ENCODE results near the gene ADAMTS6.

Gene ADAMTS6

GRCh38 chr5:65292196-65292595, 189.5 kb downstream of the ADAMTS6 start:
- DNase-seq (ENCODE audit: low read depth in 2 of 3, low spot score in 1 of 3), result no peak

- no peak for DNase-seq (ENCODE audit: low read depth in 2 of 3, low spot score in 1 of 3)
These were observed 191.0 kb downstream of the ADAMTS6 start for GRCh38 chr5:65290677-65291076.

GRCh38 chr5:65288657-65289056, 193.1 kb downstream of the ADAMTS6 start:
- DNase-seq (ENCODE audit: low read depth in 2 of 3, low spot score in 1 of 3), result no peak

- no peak for DNase-seq (ENCODE audit: low read depth in 2 of 3, low spot score in 1 of 3)
These were observed 202.1 kb downstream of the ADAMTS6 start for GRCh38 chr5:65279603-65280002.

GRCh38 chr5:65276178-65276890, 205.4 kb downstream of the ADAMTS6 start:
- no peak for DNase-seq (ENCODE audit: low read depth in 2 of 3, low spot score in 1 of 3)

DNA sequence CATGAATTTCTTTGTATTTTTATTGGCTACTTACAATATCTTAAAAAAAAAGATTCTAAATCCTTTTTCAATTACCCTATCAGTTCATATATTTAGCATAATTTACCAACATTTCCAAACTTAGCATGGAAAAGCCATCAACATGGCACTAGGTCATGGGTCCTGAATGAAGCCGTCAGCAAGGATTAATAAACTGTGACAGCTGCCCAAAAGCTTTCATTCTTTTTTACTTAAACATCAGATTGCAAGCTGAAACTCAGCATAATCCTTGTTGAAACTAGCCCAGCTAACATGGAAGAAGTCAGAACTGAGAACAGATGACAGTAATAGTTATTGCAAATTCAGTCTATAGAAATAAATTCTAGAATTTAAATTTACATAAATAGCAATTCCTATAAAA, 209.8 kb downstream of the ADAMTS6 start:
- DNase-seq (ENCODE audit: low read depth in 2 of 3, low spot score in 1 of 3), result no peak

DNA sequence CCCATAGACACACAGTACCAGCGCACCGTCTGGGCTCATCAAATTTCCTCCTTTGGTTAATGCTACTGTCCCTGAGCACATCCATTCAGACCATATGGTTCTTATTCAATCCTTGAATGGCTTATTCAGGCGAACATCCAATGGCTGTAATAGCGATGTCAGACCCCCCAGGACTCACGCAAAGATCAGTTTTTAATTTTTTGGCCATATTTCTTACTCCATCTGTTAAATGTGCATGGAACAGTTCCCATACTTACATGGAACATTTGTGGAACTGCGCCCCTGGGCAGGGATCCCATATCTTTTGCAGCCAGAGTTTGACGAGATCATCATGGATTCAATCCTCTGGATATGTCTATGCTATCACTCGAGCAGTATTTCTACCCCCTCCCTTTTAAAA, 213.2 kb downstream of the ADAMTS6 start:
- DNase-seq (ENCODE audit: low read depth in 2 of 3, low spot score in 1 of 3), result no peak

- no peak for DNase-seq (ENCODE audit: low read depth in 2 of 3, low spot score in 1 of 3)
These were observed 217.3 kb downstream of the ADAMTS6 start for GRCh38 chr5:65264420-65264819.

GRCh38 chr5:65263321-65263720, 218.4 kb downstream of the ADAMTS6 start:
- DNase-seq (ENCODE audit: low read depth in 2 of 3, low spot score in 1 of 3), result no peak

GRCh38 chr5:65262649-65263059, 219.1 kb downstream of the ADAMTS6 start:
- no peak for DNase-seq (ENCODE audit: low read depth in 2 of 3, low spot score in 1 of 3)

DNA sequence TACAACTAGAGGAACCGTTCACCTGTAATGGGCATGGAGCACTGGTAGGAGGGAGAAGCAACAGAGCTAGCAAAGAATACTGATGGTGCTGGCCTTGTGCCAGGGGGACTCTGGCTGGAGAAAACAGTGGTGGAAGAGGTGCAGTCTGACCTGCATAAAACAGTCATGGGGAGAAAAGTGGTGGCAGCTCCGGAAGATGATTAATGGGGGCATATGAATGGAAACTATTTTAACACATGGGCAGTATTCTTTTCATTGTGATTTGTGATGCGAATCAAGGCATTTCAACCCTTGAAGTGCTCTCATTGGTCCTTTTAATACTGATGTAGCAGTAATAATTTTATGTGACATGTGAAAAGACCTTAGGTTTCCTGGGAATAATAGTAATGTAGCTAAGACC, 219.6 kb downstream of the ADAMTS6 start:
- DNase-seq (ENCODE audit: low read depth in 2 of 3, low spot score in 1 of 3), result no peak

DNA sequence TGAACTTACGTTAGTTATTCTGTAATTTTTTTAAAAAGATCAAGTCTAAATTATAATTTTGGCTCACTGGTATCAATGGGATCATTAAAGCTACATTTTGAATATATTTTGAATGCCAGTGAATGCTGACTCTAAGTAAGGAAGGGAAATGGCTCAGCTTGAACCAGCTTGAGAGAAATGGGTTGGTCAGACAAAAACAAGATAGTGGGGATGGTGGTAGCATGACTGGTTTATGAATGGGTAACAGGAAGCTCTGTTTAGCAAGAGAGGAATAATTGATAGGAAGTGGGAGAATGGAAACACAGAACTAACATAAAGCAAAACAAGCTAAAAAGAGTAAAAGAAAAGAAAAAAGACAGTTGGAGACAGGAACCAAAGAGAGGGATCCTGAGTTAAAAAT, 220.2 kb downstream of the ADAMTS6 start:
- no peak for DNase-seq (ENCODE audit: low read depth in 2 of 3, low spot score in 1 of 3)

DNA sequence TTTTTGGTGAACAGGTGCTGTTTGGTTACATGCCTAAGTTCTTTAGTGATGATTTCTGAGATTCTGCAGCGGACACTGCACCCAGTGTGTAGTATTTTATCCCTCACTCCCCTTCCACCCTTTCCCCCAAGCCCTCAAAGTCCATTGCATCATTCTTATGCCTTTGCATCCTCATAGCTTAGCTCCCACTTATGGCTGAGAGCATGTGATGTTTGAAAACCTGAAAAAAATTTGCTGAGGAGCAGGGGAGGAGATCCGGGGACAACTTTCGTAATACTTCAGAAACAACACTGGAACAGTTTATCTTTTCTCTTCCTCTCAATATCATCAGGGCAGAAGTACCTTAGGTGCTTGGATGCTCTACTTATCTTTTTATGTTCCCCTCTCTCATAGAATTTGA, 226.4 kb downstream of the ADAMTS6 start:
- no peak for DNase-seq (ENCODE audit: low read depth in 2 of 3, low spot score in 1 of 3)

- no peak for DNase-seq (ENCODE audit: low read depth in 2 of 3, low spot score in 1 of 3)
These were observed 228.7 kb downstream of the ADAMTS6 start for GRCh38 chr5:65252977-65253376.

GRCh38 chr5:65248896-65249295, 232.8 kb downstream of the ADAMTS6 start:
- DNase-seq (ENCODE audit: low read depth in 2 of 3, low spot score in 1 of 3), result no peak

- DNase-seq (ENCODE audit: low read depth in 2 of 3, low spot score in 1 of 3), result no peak
These were observed 234.1 kb downstream of the ADAMTS6 start for GRCh38 chr5:65247594-65247993.

- no peak for DNase-seq (ENCODE audit: low read depth in 2 of 3, low spot score in 1 of 3)
These were observed 235.0 kb downstream of the ADAMTS6 start for GRCh38 chr5:65246741-65247140.

DNA sequence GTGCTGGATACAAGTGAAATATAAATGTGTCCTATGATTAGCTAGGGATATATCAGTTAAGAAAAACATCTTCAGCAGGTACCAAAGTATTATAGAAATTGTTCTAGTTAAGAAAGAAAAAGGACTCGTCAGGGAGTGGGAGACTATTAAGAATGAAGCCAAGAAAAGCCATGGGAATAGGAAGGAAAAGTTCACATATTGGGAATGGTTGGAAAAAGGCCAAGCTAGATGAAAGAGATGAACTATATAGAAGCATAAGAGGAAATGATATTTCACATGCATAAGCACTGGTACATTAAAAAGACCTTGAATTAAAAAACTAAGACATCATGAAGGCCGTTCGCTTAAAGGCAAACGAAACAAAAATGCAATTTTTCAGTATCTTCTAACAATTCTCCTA, 237.7 kb downstream of the ADAMTS6 start:
- no peak for DNase-seq (ENCODE audit: low read depth in 2 of 3, low spot score in 1 of 3)

DNA sequence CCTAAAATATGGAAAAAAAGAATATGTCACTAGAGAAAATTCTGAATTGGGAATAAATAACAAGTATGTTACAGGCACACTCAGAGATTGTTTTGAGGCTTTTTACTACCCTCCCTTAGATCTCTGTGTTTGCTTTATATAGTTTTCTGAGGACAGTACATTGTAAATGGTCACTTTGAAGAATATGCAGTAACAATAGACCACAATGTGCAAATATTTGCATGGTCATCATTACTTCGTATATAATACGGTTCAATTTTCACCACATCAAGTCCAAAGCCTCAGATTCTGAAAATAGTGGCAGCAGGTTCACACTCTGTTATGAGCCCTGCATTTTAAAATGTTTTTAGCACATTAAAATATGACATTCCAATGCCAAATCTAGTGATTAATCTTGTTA, 238.6 kb downstream of the ADAMTS6 start:
- no peak for DNase-seq (ENCODE audit: low read depth in 2 of 3, low spot score in 1 of 3)

DNA sequence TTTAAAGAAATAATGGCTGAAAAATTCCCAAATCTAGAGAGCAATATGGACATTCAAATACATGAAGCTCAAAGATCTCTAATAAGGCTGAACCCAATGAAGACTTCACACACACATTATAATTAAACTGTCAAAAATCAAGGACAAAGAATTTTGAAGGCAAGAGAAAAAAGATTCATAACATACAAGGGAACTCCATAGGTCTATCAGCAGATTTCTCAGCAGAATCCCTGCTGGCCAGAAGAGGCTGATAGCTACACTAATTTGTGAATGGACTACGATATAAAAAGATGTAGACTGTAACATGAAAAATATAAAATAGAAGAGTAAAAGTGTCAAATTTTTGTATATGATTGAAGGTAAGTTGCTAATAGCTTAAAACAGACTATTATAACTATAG, 251.9 kb downstream of the ADAMTS6 start:
- DNase-seq (ENCODE audit: low read depth in 2 of 3, low spot score in 1 of 3), result no peak

- no peak for DNase-seq (ENCODE audit: low read depth in 2 of 3, low spot score in 1 of 3)
These were observed 267.7 kb downstream of the ADAMTS6 start for GRCh38 chr5:65213921-65214525.

GRCh38 chr5:65209341-65209740, 272.4 kb downstream of the ADAMTS6 start:
- no peak for DNase-seq (ENCODE audit: low read depth in 2 of 3, low spot score in 1 of 3)

DNA sequence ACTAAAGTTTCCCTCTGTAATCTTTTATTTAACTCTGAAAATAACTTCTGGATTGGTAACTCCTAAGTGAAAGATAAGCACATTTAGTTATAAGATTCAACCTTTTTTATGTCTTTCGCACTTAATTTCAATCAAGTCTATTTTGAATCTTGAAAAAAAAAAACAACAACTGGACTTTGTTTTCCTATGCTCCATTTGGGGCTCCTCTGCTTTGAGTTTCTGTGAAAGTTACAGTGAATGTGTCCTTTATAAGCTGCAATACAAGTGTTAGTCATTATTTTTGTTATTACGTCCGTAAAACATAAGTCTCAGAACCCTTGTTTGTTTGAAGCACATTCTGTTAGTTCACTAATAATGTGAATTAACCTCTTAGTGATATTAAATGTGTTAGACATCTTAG, 276.8 kb downstream of the ADAMTS6 start:
- DNase-seq (ENCODE audit: low read depth in 2 of 3, low spot score in 1 of 3), result no peak
